ENCODE measurements around the gene IFT20.

GRCh38 chr17:28368915-28369683, 33.8 kb upstream of the IFT20 start:
- no peak for TF ChIP-seq GATA2 (IDR thresholded peaks at IDR 0.05; ENCODE audit: low read depth, low read length)
- TF ChIP-seq GATA3 (IDR thresholded peaks at IDR 0.05; ENCODE audit: low read depth, low read length): no peak

All from SH-SY5Y (cell line).